ENCODE data around the gene TK1. TPM values are rescaled to one million over a fixed set of nuclear protein-coding genes. Genes with fewer than 3 reads are reported as not detected.

The TK1 gene
- total and polyA plus RNA-seq, 4 donors, result 7.9 to 14.9 (median 10.3) TPM

- Histone ChIP-seq H3K9ac (ENCODE audit: insufficient read depth in 1 of 2, low read length in 2 of 2) (no peak overlapping the region), H3K4me3 (no peak overlapping the region), H3K36me3 (ENCODE audit: control insufficient read depth in 4 of 4, insufficient read depth in 4 of 4, low read length in 4 of 4) (peaks cover 0 to 2% (median 0%) of the 10 kb centered on the region in 4 donors), H3K9me3 (ENCODE audit: control insufficient read depth in 4 of 4, insufficient read depth in 3 of 4, low read length in 3 of 4) (no peaks in the 10 kb centered on the region), H3K4me1 (ENCODE audit: control insufficient read depth in 5 of 5, insufficient read depth in 5 of 5, low read length in 5 of 5) (peaks cover 0 to 17% (median 9%) of the 10 kb centered on the region in 5 donors), H3K27ac (ENCODE audit: low read depth in 1 of 2, low read length in 1 of 2) (no peak overlapping the region), H3K27me3 (ENCODE audit: control insufficient read depth in 3 of 3, insufficient read depth in 3 of 3, low read length in 2 of 3) (peaks cover 0 to 3% (median 0%) of the 10 kb centered on the region in 3 donors)
- DNase-seq (no peak), ATAC-seq (ENCODE audit: insufficient read depth, low FRiP score) (no peak)
- TF ChIP-seq, protein P1, sequence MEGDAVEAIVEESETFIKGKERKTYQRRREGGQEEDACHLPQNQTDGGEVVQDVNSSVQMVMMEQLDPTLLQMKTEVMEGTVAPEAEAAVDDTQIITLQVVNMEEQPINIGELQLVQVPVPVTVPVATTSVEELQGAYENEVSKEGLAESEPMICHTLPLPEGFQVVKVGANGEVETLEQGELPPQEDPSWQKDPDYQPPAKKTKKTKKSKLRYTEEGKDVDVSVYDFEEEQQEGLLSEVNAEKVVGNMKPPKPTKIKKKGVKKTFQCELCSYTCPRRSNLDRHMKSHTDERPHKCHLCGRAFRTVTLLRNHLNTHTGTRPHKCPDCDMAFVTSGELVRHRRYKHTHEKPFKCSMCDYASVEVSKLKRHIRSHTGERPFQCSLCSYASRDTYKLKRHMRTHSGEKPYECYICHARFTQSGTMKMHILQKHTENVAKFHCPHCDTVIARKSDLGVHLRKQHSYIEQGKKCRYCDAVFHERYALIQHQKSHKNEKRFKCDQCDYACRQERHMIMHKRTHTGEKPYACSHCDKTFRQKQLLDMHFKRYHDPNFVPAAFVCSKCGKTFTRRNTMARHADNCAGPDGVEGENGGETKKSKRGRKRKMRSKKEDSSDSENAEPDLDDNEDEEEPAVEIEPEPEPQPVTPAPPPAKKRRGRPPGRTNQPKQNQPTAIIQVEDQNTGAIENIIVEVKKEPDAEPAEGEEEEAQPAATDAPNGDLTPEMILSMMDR (IDR thresholded peaks at IDR 0.05; ENCODE audit: control extremely low read depth, extremely low read depth), result no peak
- WGBS, 2 donors, result 82 to 86% methylated on average over 9 of the region's 9 CpGs
Measured at GRCh38 chr17:78134899-78135385, 51.9 kb downstream of the TK1 start.

DNA sequence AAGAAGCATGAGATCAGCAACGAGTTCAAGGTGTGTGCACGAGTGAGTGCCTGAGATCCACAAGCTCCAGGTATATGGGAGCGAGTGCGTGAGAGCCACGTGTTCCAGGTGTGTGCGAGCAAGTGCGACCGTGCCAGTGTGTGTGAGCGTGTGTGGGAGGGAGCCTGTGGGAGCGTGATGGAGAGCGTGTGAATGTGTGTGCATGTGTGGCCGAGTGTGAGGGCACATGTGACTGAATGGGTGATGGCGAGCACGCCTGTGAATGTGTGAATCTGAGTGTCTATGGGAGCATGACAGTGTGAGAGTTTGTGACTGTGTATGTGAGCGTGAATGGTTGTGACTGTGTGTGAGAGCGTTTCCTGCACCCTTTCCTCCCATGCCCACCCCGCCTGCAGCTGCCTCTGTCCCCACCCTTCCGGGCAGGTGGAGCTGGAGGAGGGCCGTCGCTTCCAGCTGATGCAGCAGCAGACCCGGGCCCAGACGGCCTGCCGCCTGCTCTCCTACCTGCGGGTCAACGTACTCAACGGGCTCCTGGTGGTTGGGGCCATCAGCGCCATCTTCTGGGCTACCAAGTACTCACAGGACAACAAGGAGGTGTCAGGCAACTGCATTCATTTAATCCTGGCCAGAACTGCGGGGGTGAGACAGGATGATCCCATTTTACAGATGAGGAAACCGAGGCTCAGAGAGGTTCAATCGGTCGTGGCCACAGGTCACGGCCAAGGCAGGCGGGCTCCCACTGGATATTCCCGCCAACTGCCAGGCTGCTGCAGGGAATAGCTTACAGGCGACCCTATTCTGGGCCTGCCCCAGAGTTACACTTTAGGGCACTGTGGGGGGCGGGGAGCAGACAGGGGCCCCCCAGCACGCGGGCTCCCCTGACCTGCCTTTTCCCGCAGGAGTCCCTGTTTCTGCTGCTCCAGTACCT lies 52.6 kb downstream of the TK1 start:
- ATAC-seq (ENCODE audit: insufficient read depth, low FRiP score) (no peak), DNase-seq (no peak)
- H3K9ac ChIP-seq (ENCODE audit: insufficient read depth in 1 of 2, low read length in 2 of 2), result no peak overlapping the region
- H3K4me1 ChIP-seq (ENCODE audit: control insufficient read depth in 5 of 5, insufficient read depth in 5 of 5, low read length in 5 of 5), result peaks cover 0 to 22% (median 10%) of the 10 kb centered on the region in 5 donors
- peaks cover 0 to 3% (median 0%) of the 10 kb centered on the region in 3 donors for H3K27me3 ChIP-seq (ENCODE audit: control insufficient read depth in 3 of 3, insufficient read depth in 3 of 3, low read length in 2 of 3)
- H3K4me3 ChIP-seq, result no peak overlapping the region
- H3K9me3 ChIP-seq (ENCODE audit: control insufficient read depth in 4 of 4, insufficient read depth in 3 of 4, low read length in 3 of 4), result no peaks in the 10 kb centered on the region
- H3K36me3 ChIP-seq (ENCODE audit: control insufficient read depth in 4 of 4, insufficient read depth in 4 of 4, low read length in 4 of 4), result peaks cover 0 to 2% (median 0%) of the 10 kb centered on the region in 4 donors
- H3K27ac ChIP-seq (ENCODE audit: low read depth in 1 of 2, low read length in 1 of 2), result peak overlapping the region in 1 of 2 donors; percentile 9
- WGBS, 2 donors, result 53 to 56% methylated on average over 39 of the region's 39 CpGs
- TF ChIP-seq, protein P1 (IDR thresholded peaks at IDR 0.05; ENCODE audit: control extremely low read depth, extremely low read depth), result peak; percentile 52

GRCh38 chr17:78133179-78133951 lies 53.5 kb downstream of the TK1 start:
- DNase-seq (no peak), ATAC-seq (ENCODE audit: insufficient read depth, low FRiP score) (no peak)
- H3K36me3 ChIP-seq (ENCODE audit: control insufficient read depth in 4 of 4, insufficient read depth in 4 of 4, low read length in 4 of 4), result peaks cover 0 to 2% (median 0%) of the 10 kb centered on the region in 4 donors
- H3K9me3 ChIP-seq (ENCODE audit: control insufficient read depth in 4 of 4, insufficient read depth in 3 of 4, low read length in 3 of 4), result no peaks in the 10 kb centered on the region
- TF ChIP-seq, protein P1 (IDR thresholded peaks at IDR 0.05; ENCODE audit: control extremely low read depth, extremely low read depth), result no peak
- H3K9ac ChIP-seq (ENCODE audit: insufficient read depth in 1 of 2, low read length in 2 of 2), result no peak overlapping the region
- H3K4me3 ChIP-seq, result no peak overlapping the region
- peaks cover 0 to 3% (median 0%) of the 10 kb centered on the region in 3 donors for H3K27me3 ChIP-seq (ENCODE audit: control insufficient read depth in 3 of 3, insufficient read depth in 3 of 3, low read length in 2 of 3)
- peak overlapping the region in 1 of 2 donors; percentile 55 for H3K27ac ChIP-seq (ENCODE audit: low read depth in 1 of 2, low read length in 1 of 2)
- 76 to 83% methylated on average over 30 of the region's 30 CpGs for WGBS, 2 donors
- H3K4me1 ChIP-seq (ENCODE audit: control insufficient read depth in 5 of 5, insufficient read depth in 5 of 5, low read length in 5 of 5), result peaks cover 0 to 27% (median 14%) of the 10 kb centered on the region in 5 donors
